Smooth muscle cell of the coronary artery (primary cell): Measurements from ENCODE around the gene RAB13. TPM values are rescaled to one million over a fixed set of nuclear protein-coding genes. Genes with fewer than 3 reads are reported as not detected.

ENCODE experiments used
- total RNA-seq: library from RNA; depleted of rRNA; stranded (reverse); fragments of >200 nt; gene quantifications from 2 replicates; pipeline ENCODE4 v1.2.3, GENCODE V29; 2014; ENCODE audit warnings: low replicate concordance

Gene RAB13
- 68.6 and 148 TPM in 2 replicates for total RNA-seq

DNA sequence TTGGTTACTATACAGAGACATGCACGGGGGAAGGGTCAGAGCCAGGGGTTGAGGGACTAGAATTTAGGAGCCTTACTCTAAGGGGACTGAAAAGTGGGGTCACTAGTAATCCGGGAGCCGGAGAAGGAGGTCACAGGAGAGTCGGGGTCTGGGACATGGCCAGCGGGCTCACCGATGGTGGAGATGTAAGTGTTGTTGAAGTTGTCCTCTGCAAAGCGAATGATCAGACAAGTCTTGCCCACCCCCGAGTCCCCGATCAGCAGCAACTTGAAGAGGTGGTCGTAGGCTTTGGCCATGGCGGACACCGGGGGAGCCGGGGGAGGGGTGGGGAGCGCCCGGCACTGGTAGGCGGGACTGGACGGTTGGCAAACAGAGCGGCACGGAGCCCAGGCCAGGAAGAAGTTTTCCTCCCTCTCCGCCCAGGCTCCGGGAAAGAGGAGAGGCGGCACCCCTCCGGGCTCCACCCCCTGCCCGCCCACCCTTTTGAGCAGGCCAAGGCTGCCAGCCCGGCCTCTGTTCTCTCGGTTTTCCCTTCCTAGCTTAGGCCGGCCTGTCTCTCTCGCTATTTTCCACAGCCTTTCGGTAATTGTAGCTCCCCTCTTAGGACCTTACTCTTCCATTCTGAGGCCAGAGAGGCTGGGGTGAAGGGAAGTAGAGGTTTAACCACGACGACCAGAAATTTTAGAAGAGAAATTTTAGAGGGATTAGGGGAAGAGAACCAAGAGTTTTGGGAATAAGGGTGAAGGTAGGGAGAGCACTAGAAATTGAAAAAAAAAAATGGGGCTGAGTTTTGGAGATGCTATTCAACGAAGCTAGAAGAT lies at the start of gene RAB13:
Gene RAB13 (minus strand): TSS at position 399 of the 821 bp plus-strand sequence. CDS start 103 bp downstream, at position 296.

DNA sequence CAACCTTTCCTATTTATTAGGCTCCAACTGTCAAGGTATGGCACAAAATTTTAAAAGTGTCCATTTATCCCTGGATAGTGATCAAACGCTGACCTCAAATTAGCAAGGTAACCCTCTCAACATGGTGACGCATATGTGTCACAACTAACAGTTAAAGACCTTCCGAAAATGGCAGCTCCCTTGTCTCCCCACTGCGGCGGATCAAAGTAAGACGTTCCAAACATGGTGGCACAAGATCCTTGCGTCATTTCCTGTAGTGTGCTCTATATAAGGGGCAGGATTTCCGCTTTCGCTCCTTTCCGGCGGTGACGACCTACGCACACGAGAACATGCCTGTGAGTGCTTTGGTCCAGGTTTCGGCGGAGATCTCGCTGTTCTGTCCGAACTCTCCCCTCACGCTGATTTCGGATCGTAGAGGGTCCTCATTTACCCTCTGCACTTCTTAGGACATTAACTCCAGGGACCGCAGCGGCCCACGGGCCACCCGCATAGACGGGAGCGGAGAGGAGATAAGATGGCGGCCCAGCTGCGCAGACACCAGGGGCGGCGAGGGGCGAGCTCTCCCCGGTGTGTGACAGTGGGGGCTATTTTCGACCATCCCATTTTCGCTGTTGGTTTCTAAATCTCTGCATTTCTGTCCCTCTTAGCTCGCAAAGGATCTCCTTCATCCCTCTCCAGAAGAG lies 4.5 kb upstream of the RAB13 start, which contains the start of gene RPS27:
Gene RPS27 (plus strand): TSS at position 295 of the 683 bp plus-strand sequence. CDS start 35 bp downstream, at position 330.

DNA sequence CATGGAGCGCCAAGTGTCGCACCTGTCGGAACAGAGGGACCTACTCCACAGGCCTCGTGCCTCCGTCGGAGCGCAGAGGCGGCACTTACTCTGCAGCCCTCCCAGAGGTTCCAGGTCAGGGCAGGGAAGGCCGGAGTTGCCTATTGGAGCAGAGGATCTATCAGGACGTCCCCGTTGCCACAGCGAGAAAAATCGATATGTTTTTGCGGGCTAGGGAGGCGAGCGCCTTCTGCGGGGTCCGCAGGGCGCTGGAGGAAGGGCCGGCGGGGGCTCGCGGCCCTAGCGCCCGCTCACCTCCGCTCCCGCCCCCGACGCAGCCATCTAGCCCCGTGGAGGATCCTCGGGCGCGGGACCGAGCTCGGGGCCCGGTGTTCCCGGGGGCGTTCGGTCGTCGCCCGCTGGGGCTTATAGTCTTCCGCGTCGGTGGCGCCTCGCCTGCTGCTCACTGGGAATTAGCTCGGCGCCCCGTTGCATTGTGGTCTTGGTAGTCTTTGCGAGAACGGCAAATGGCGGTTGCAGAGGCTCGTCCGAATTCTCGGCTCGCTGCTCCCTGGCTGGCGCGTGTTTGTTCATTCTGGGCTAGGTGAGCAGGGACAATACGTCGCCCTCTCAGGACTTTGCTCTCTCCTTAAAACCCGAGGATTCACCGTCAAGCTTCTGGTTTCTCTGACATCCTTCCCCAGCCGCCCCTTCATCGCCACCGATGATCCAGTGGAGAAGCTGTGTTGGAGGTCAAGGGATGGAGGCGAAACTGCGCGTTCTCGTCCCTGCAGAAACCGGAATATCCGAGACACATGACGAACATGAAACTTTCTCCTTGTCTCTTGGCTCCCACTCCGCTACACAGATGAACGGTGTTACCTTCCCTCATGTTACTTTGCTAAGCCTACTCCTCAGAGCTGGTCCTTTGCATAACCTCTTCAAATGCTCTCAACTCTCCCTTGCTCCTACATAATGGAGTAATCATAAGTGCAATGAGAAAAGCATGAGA lies 8.6 kb downstream of the RAB13 start, which contains the start of gene JTB:
Gene JTB (minus strand): TSS at position 425 of the 991 bp plus-strand sequence. CDS start 422 bp downstream, at position 3.

DNA sequence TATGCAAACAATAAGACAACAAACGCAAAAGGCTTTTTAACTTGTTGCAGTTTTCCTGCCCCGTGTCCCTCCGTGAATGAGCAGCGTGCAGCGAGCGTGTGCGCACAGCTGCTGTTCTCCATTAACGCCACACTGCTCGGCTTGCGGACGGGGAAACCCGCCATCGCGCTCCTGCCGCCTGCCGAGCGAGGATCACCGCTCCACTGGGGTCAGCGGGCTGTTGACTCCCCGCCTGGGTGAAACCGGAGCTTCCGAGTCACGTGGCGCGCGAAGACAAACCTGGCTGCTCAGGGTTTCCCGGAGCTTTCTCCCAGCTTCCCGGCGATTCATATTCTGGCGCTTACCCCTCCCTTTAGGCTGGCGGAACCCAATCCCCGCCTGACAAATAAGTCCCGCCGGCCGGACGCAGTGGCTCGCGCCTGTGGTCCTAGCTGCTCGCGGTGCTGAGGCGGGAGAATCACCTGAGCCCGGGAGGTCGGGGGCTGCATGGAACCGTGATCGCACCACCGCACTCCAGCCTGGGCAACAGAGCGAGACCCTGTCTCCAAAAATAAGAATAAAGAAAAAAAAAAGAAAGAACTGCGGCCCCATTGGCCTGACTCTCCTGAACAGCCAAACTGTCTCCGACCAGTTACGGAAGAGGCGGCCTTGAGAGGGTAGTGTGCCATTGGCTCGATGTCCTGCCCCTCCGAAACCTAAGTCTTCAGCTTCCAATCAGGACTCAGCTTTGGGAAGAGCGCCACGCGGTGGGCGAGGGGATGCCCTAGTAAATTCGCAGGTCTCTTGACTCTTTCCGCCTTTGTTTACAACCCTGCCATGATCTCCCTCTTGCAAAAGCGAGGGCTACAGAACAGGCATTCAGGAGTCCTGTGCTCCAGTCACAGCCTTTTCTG lies 18.8 kb downstream of the RAB13 start, which contains the start of gene CREB3L4:
Gene CREB3L4 (plus strand): TSS at position 796 of the 893 bp plus-strand sequence. CDS start 624 bp downstream, outside the sequence.

DNA sequence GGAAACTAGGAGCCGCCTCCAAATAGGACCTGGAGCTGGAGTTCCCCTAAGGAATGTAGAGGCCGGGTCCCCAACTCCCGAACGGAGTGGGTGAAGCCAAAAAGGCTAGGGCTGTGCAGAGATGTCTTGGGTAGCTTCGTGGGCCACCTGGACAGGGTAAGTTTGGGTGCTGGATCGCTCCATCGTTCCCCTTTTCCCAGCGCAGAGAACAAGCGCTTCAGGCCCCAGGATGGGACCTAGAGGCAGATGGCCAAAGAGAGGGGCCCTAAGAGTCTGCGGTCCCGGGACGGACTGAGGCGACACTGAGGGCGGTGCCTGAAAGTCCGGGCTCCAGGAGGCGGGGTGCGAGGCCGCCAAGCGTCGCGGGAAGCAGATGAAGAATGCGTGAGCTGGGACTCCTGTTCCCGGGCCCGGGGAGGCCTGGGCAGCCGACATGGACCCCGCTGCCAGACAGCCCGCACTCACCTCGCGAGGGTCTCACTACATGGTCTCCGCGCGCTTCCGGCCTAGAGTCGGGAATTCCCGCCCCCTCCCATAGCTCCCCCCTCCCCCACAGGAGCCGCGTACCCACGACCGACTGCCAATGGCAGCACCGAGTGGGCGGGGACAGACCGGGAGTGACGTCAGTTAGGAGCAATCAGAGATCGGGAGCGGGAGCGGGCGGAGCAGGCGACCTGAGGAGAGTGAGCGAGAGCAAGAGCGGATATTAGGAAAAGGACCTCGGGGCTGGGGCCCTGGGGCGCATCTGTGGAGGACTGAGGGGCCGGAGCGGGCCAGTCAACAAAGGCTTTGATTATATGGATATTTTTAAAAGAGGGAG lies 22.9 kb downstream of the RAB13 start, which contains the start of gene SLC39A1:
Gene SLC39A1 (minus strand): TSS at position 508 of the 820 bp plus-strand sequence. CDS start 822 bp downstream, outside the sequence.

DNA sequence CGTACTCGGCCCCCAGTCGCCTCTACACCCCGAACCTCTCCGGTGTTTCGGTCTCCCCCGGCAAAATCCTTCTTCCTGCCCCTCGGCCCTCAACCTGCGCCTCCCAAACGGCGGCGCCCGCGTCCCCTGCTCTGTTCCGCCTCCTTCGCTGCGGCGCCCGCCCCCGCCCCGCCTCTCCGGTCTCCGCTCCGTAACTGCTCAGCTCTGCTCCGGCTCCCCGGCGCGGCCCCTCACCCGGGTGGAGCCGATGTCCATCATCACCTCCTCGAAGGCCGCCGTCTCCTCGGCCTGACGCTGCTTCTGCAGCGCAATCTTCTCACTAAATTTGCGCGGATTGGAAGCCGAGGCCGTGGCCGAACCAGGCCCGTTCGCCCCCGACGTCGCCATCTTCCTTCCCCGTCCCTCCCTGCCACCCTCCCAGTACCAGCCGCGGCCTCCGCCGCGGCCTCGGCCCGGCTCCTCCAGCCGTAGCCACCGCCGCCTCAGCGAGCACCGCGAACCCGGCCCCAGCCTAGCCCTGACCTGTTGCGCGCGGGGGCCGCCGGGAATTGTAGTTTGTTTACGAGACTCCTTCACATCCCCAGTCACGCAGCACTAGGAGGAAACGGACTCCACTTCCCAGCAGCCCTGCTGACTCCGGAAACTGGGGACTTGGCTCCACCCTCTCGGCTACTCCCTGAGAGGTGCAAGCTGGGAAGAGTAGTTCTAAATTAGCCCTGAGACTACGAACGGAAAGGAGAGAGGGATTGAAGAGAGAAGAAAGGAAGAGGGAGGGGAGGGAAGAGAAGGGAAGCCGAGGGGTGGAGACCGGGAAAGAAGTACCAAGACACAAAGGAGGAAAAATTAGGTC lies 27.8 kb downstream of the RAB13 start, which contains the start of gene CRTC2:
Gene CRTC2 (minus strand): TSS at position 502 of the 850 bp plus-strand sequence. CDS start 115 bp downstream, at position 387.

DNA sequence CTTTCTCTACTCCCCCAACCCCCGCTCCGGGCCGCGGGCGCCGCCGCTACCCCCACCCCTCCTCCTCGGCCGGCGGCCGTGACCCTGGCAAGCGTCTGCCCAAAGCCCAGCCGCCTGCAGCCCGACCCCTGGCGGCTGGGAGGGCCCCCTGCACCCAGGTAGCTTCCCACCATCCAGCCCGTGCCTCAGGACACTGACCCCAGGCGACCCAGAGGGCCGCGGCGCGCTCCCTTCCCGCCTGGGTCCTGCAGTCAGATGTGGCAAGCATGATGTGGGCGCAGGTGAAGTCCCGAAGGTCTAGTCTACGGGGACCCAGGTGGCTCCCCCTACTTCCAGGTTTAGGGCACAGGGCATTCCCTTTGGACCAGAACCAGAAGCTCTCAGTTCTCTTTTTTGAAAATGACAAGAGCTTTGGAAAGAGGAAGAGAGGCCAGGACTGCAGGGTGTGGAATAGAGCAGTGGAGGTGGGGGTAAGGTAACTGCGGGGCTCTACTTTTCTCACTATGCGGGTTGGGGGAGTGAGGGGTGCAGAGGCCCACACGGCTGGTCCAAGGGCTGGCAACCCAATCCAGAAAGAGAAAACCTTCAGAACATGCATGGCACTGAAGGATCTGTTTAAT lies 39.4 kb downstream of the RAB13 start, which contains the start of gene DENND4B:
Gene DENND4B (minus strand): TSS at position 97 of the 620 bp plus-strand sequence. CDS start 2,344 bp downstream, outside the sequence.

Other genes starting within 250 kb of the RAB13 start
- 4.4 and 38.0 TPM in 2 replicates for gene SLC27A3, start 210.9 kb downstream of the RAB13 start, total RNA-seq
- gene GATAD2B, start 63.4 kb downstream of the RAB13 start, total RNA-seq: 2.6 and 2.7 TPM in 2 replicates
- gene DENND4B, start 39.6 kb downstream of the RAB13 start, total RNA-seq: 7.9 and 10.2 TPM in 2 replicates
- 2.1 and 2.6 TPM in 2 replicates for gene CRTC2, start 27.7 kb downstream of the RAB13 start, total RNA-seq
- gene SLC39A1, start 22.8 kb downstream of the RAB13 start, total RNA-seq: 60.8 and 104 TPM in 2 replicates
- gene CREB3L4, start 18.4 kb downstream of the RAB13 start, total RNA-seq: 4.6 and 6.1 TPM in 2 replicates
- gene JTB, start 8.7 kb downstream of the RAB13 start, total RNA-seq: 54.3 and 122 TPM in 2 replicates
- gene RPS27, start 4.4 kb upstream of the RAB13 start, total RNA-seq: 660 and 2,210 TPM in 2 replicates
- gene NUP210L, start 168.7 kb upstream of the RAB13 start, total RNA-seq: under 0.01 and 0.12 TPM in 2 replicates
- gene TPM3, start 205.8 kb upstream of the RAB13 start, total RNA-seq: 517 and 625 TPM in 2 replicates
- gene CFAP141, start 220.0 kb upstream of the RAB13 start, total RNA-seq: not detected in 2 replicates
- gene UBAP2L, start 234.6 kb upstream of the RAB13 start, total RNA-seq: 48.1 and 61.1 TPM in 2 replicates